ENCODE data around the gene PRKCA. TPM values are rescaled to one million over a fixed set of nuclear protein-coding genes. Genes with fewer than 3 reads are reported as not detected.

PRKCA gene
- total and polyA plus RNA-seq, 2 of the 13 experiments (the other 11 are each of a cell fraction or from before 2014, with no cell fraction given) = 18.5 to 21.5 TPM

GRCh38 chr17:66415366-66416206 lies 113.2 kb downstream of the PRKCA start (continued):
- peak; percentile 85 for TF ChIP-seq TBX3 (IDR thresholded peaks at IDR 0.05; ENCODE audit: borderline replicate concordance)
- no peak for TF ChIP-seq ZNF225 (CRISPR knock-in tag; IDR thresholded peaks at IDR 0.05)
- peak; percentile 75; the same call in 1 of the 2 replicates for TF ChIP-seq BRF2 (CRISPR knock-in tag; IDR thresholded peaks at IDR 0.05)
- TF ChIP-seq ARID4A (CRISPR knock-in tag; IDR thresholded peaks at IDR 0.05; ENCODE audit: borderline replicate concordance) = peak; percentile 43; the same call in 1 of the 2 replicates
- no peak for TF ChIP-seq GMEB2 (CRISPR knock-in tag; IDR thresholded peaks at IDR 0.05; ENCODE audit: low read depth)
- peak; percentile 58 for TF ChIP-seq PATZ1 (CRISPR knock-in tag; IDR thresholded peaks at IDR 0.05)
- peak; percentile 94; the same call in 1 of the 2 replicates for TF ChIP-seq EHMT2 (IDR thresholded peaks at IDR 0.05; ENCODE audit: borderline replicate concordance, low read depth, low read length)
- TF ChIP-seq SMAD3 (CRISPR knock-in tag; IDR thresholded peaks at IDR 0.05) = peak; percentile 90
- peak; percentile 57 for TF ChIP-seq ZNF24 (IDR thresholded peaks at IDR 0.05)
- peak; percentile 100 for TF ChIP-seq GATAD2A (CRISPR knock-in tag; IDR thresholded peaks at IDR 0.05)
- TF ChIP-seq ZNF678 (CRISPR knock-in tag; IDR thresholded peaks at IDR 0.05) = no peak
- TF ChIP-seq FOXK2 (IDR thresholded peaks at IDR 0.05) = no peak
- peak; percentile 99 for TF ChIP-seq AHDC1 (CRISPR knock-in tag; IDR thresholded peaks at IDR 0.05; ENCODE audit: borderline replicate concordance)
- peak; percentile 100 for TF ChIP-seq ZNF792 (CRISPR knock-in tag; IDR thresholded peaks at IDR 0.05)

All from HepG2 (cell line).